ENCODE measurements around the gene TYRO3.
"Not testable (repeated sequence)": the region's sequence is repeated elsewhere in the genome, so short reads cannot be mapped to it uniquely, and the experiment has no call there.

TYRO3 gene

GRCh38 chr15:41554915-41555314, 4.1 kb upstream of the TYRO3 start:
- no peak for DNase-seq

GRCh38 chr15:41556677-41557076, 2.3 kb upstream of the TYRO3 start:
- no peak for DNase-seq

GRCh38 chr15:41557673-41558399, 1.2 kb upstream of the TYRO3 start:
- DNase-seq = peak; percentile 75

GRCh38 chr15:41559239-41559782, 299 bp downstream of the TYRO3 start:
- DNase-seq = no peak

- no peak for DNase-seq
Measured at GRCh38 chr15:41560572-41560874, 1.5 kb downstream of the TYRO3 start.

- no peak for DNase-seq
Measured at GRCh38 chr15:41561104-41561776, 2.2 kb downstream of the TYRO3 start.

- DNase-seq = no peak
Measured at GRCh38 chr15:41561777-41562145, 2.7 kb downstream of the TYRO3 start.

- DNase-seq = no peak
Measured at GRCh38 chr15:41562244-41562643, 3.2 kb downstream of the TYRO3 start.

- no peak for DNase-seq
Measured at GRCh38 chr15:41562784-41563198, 3.8 kb downstream of the TYRO3 start.

- DNase-seq = no peak
Measured at GRCh38 chr15:41564286-41564959, 5.4 kb downstream of the TYRO3 start.

- DNase-seq = no peak
Measured at GRCh38 chr15:41564960-41565502, 6.0 kb downstream of the TYRO3 start.

- no peak for DNase-seq
Measured at GRCh38 chr15:41565702-41566101, 6.7 kb downstream of the TYRO3 start.

GRCh38 chr15:41566121-41566885, 7.3 kb downstream of the TYRO3 start:
- no peak for DNase-seq

- DNase-seq = no peak
Measured at GRCh38 chr15:41567261-41567660, 8.2 kb downstream of the TYRO3 start.

- DNase-seq = no peak
Measured at GRCh38 chr15:41567862-41568261, 8.8 kb downstream of the TYRO3 start.

GRCh38 chr15:41568350-41569017, 9.5 kb downstream of the TYRO3 start:
- DNase-seq = no peak

GRCh38 chr15:41569232-41569631, 10.2 kb downstream of the TYRO3 start:
- not testable (repeated sequence) for DNase-seq

GRCh38 chr15:41570764-41571163, 11.8 kb downstream of the TYRO3 start:
- DNase-seq = no peak

GRCh38 chr15:41571948-41572347, 12.9 kb downstream of the TYRO3 start:
- no peak for DNase-seq

GRCh38 chr15:41572866-41573265, 13.9 kb downstream of the TYRO3 start:
- no peak for DNase-seq

GRCh38 chr15:41573396-41573795, 14.4 kb downstream of the TYRO3 start:
- no peak for DNase-seq

GRCh38 chr15:41574158-41574557, 15.1 kb downstream of the TYRO3 start:
- no peak for DNase-seq

Data from CD4-positive, alpha-beta T cell treated with Interleukin-4 for 4 hours (primary cell).